GM23248 (cell line): ENCODE results near the gene ADH1A.
"Not testable (repeated sequence)": the region's sequence is repeated elsewhere in the genome, so short reads cannot be mapped to it uniquely, and the experiment has no call there.

Experiments
- EZH2 ChIP-seq: fragments of 200-600 bp; sonication (generic); IDR thresholded peaks from 2 replicates; pipeline ENCODE4 v1.6.1; 2018; ENCODE audit warnings: antibody characterized with exemption, mild to moderate bottlenecking; ENCODE audit not compliant: insufficient read depth, poor library complexity, severe bottlenecking
- EZH2phosphoT487 ChIP-seq: fragments of 200-600 bp; sonication (generic); IDR thresholded peaks from 2 replicates; pipeline ENCODE4 v1.6.1; 2018; ENCODE audit warnings: antibody characterized with exemption, moderate library complexity, mild to moderate bottlenecking, low read depth; ENCODE audit not compliant: insufficient read depth

DNA sequence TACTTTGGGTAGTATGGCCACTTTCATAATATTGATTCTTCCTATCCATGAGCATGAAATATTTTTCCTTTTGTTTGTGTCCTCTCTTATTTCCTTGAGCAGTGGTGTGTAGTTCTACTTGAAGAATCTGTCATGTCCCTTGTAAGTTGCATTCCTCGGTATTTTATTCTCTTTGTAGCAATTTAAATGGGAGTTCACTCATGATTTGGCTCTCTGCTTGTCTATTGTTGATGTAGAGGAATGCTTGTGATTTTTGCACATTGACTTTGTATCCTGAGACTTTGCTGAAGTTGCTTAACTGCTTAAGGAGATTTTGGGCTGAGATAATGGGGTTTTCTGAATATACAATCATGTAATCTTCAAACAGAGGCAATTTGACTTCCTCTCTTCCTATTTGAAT is 62.1 kb downstream of the ADH1A start:
- not testable (repeated sequence) for TF ChIP-seq EZH2, EZH2phosphoT487
